GM19397 (cell line): ENCODE data around the gene CALML6.

Experiments
- ATAC-seq: cut with Tn5 transposase; IDR thresholded peaks from one replicate; pipeline ENCODE4 v1.9.1; 2021; ENCODE audit warnings: mild to moderate bottlenecking, moderate library complexity; ENCODE audit not compliant: unreplicated experiment

The CALML6 gene

GRCh38 chr1:1910651-1911331 lies 4.3 kb upstream of the CALML6 start:
- ATAC-seq, result no peak

GRCh38 chr1:1911350-1912041 lies 3.6 kb upstream of the CALML6 start:
- ATAC-seq, result no peak

GRCh38 chr1:1914101-1914970 lies 724 bp upstream of the CALML6 start:
- no peak for ATAC-seq

- no peak for ATAC-seq
Observed at GRCh38 chr1:1915911-1916840, 1.1 kb downstream of the CALML6 start.

- no peak for ATAC-seq
Observed at GRCh38 chr1:1916851-1917251, 1.8 kb downstream of the CALML6 start.

- ATAC-seq, result no peak
Observed at GRCh38 chr1:1917304-1917976, 2.4 kb downstream of the CALML6 start.

- ATAC-seq, result peak; percentile 1
Observed at GRCh38 chr1:1917995-1918900, 3.2 kb downstream of the CALML6 start.

- ATAC-seq, result peak; percentile 25
Observed at GRCh38 chr1:1918901-1919303, 3.8 kb downstream of the CALML6 start, which contains the start of gene TMEM52. Gene TMEM52, minus strand, starts transcription at chr1:1919279. Its CDS starts 14 bp downstream, at chr1:1919265.

GRCh38 chr1:1919304-1920056 lies 4.4 kb downstream of the CALML6 start:
- ATAC-seq, result peak; percentile 75

GRCh38 chr1:1920057-1920607 lies 5.1 kb downstream of the CALML6 start:
- ATAC-seq, result no peak

GRCh38 chr1:1920608-1921458 lies 5.8 kb downstream of the CALML6 start:
- no peak for ATAC-seq

- no peak for ATAC-seq
Observed at GRCh38 chr1:1921459-1921862, 6.4 kb downstream of the CALML6 start.

GRCh38 chr1:1921901-1922701 lies 7.0 kb downstream of the CALML6 start:
- ATAC-seq, result no peak

GRCh38 chr1:1922702-1922955 lies 7.6 kb downstream of the CALML6 start:
- no peak for ATAC-seq

GRCh38 chr1:1922956-1923833 lies 8.1 kb downstream of the CALML6 start:
- no peak for ATAC-seq
